K562 (cell line): Measurements from ENCODE around the gene KIF15. TPM values are rescaled to one million over a fixed set of nuclear protein-coding genes. Genes with fewer than 3 reads are reported as not detected.

Source experiments
- ATAC-seq: fragments of 200-7000 bp; cut with Tn5 transposase; 3 replicates; pipeline ENCODE4 v1.9.1; 2020; ENCODE audit warnings: moderate library complexity
- BruUV-seq: library from RNA; stranded (reverse); fragments of 400-500 nt; replicated peaks from 2 replicates; lab custom pipeline; 2021; lab: Mats Ljungman, UMichigan
- CTCF ChIA-PET: fragments of 300-600 bp; formaldehyde crosslinking; extraction: SDS; loops from one replicate; lab custom pipeline; 2021; ENCODE audit warnings: low intra/inter-chr PET ratio; lab: Yijun Ruan, JAX
- POLR2A ChIA-PET: fragments of 300-600, 350-650 bp; sonication (Branson Sonifier 250); formaldehyde crosslinking; extraction: SDS; loops from one replicate; lab custom pipeline; 2021; ENCODE audit warnings: antibody characterized with exemption, inconsistent platforms; lab: Yijun Ruan, JAX
- DNase-seq, 4 experiments: peaks; one replicate each; pipeline versions ENCODE4 v3.0.0 to v3.0.0-alpha.2; 2011 to 2018; ENCODE audit warnings: low spot score in 3 of 4, mixed read lengths in 3 of 4; ENCODE audit errors: extremely low read depth in 1 of 4
- FAIRE-seq: peaks from 2 replicates; lab custom pipeline; 2011; peaks lifted over from hg19 to GRCh38; lab: Jason Lieb, UNC
- H2AFZ ChIP-seq: 2 replicates; pipeline ENCODE4 v1.6.0; 2011; ENCODE audit warnings: low read depth, low read length, control low read depth, inconsistent platforms
- H3K27ac ChIP-seq: fragments of 200-600 bp; 3 replicates; pipeline ENCODE4 v1.8.0; 2011; ENCODE audit warnings: low read depth, mild to moderate bottlenecking, control low read depth, inconsistent platforms, low read length, moderate library complexity, mixed read lengths; ENCODE audit errors: extremely low read depth
- H3K27me3 ChIP-seq, 2 experiments: fragments of 300-600 bp in 1 of 2; 2 replicates in 1 of 2; 3 replicates in 1 of 2; pipeline versions ENCODE4 v1.6.0 to v1.8.0; 2011; ENCODE audit warnings: inconsistent platforms in 2 of 2, low read length in 2 of 2, mild to moderate bottlenecking in 1 of 2, mixed read lengths in 1 of 2, moderate library complexity in 1 of 2; ENCODE audit not compliant: control insufficient read depth in 2 of 2, insufficient read depth in 2 of 2
- H3K36me3 ChIP-seq: fragments of 300-600 bp; 3 replicates; pipeline ENCODE4 v1.8.0; 2011; ENCODE audit warnings: mild to moderate bottlenecking, low read length, inconsistent platforms; ENCODE audit not compliant: control insufficient read depth, insufficient read depth
- H3K4me1 ChIP-seq, 2 experiments: fragments of 200-600 bp in 1 of 2; replicated peaks in 1 of 2; 2 replicates in 1 of 2; 3 replicates in 1 of 2; pipeline versions ENCODE4 v1.5.1 to v1.8.0; 2011; ENCODE audit warnings: inconsistent platforms in 2 of 2, low read length in 2 of 2, mild to moderate bottlenecking in 1 of 2, mixed read lengths in 1 of 2, moderate library complexity in 1 of 2; ENCODE audit not compliant: control insufficient read depth in 2 of 2, insufficient read depth in 2 of 2
- H3K4me2 ChIP-seq: 2 replicates; pipeline ENCODE4 v1.6.1; 2011; ENCODE audit warnings: low read length, control low read depth, inconsistent platforms, mixed read lengths; ENCODE audit not compliant: insufficient read depth
- H3K4me3 ChIP-seq: fragments of 200-600 bp; sonication (generic), shearing (Covaris generic); 2 replicates; pipeline ENCODE4 v1.5.1; 2016; ENCODE audit warnings: control low read depth, inconsistent platforms
- H3K79me2 ChIP-seq: fragments of 200-600 bp; 3 replicates; pipeline ENCODE4 v1.8.0; 2011; ENCODE audit warnings: low read length, inconsistent platforms; ENCODE audit not compliant: control insufficient read depth, insufficient read depth
- H3K9ac ChIP-seq, 2 experiments: 2 replicates each; pipeline versions ENCODE4 v1.6.0 to v1.6.1; 2011; ENCODE audit warnings: low read depth in 2 of 2, low read length in 2 of 2, control low read depth in 1 of 2, inconsistent platforms in 1 of 2, mild to moderate bottlenecking in 1 of 2, mixed read lengths in 1 of 2; ENCODE audit not compliant: insufficient read depth in 1 of 2
- H3K9me1 ChIP-seq: one replicate; pipeline ENCODE4 v1.6.0; 2011; ENCODE audit warnings: inconsistent platforms, mild to moderate bottlenecking, low read length, moderate library complexity; ENCODE audit not compliant: control insufficient read depth, insufficient read depth
- H3K9me3 ChIP-seq: replicated peaks from 2 replicates; pipeline ENCODE4 v1.5.1; 2011; ENCODE audit warnings: low read depth, low read length, inconsistent platforms; ENCODE audit not compliant: control insufficient read depth, insufficient read depth
- H4K20me1 ChIP-seq: replicated peaks from 2 replicates; pipeline ENCODE4 v1.6.1; 2011; ENCODE audit warnings: low read length, inconsistent platforms, mixed read lengths; ENCODE audit not compliant: control insufficient read depth, insufficient read depth
- CREBBP ChIP-seq: IDR thresholded peaks from one replicate; pipeline ENCODE4 v1.6.1; 2012; ENCODE audit warnings: low read depth, mild to moderate bottlenecking, control low read depth, inconsistent platforms, low read length
- EWSR1 ChIP-seq: fragments of 450-650 bp; IDR thresholded peaks from 2 replicates; pipeline ENCODE4 v1.6.1; 2018; ENCODE audit warnings: borderline replicate concordance, mild to moderate bottlenecking, low read depth, moderate library complexity; ENCODE audit not compliant: partially characterized antibody
- NFRKB ChIP-seq: fragments of 450-650 bp; IDR thresholded peaks from 2 replicates; pipeline ENCODE4 v1.6.1; 2016; ENCODE audit warnings: low read depth
- ZBTB7A ChIP-seq: IDR thresholded peaks from 2 replicates; pipeline ENCODE4 v1.6.1; 2011; ENCODE audit warnings: low read depth, mild to moderate bottlenecking, low read length, moderate library complexity, borderline replicate concordance; ENCODE audit not compliant: control insufficient read depth
- ZNF507 ChIP-seq: conservative IDR thresholded peaks from 2 replicates; pipeline ENCODE4 v1.6.1; 2017; ENCODE audit warnings: missing genetic modification characterization, missing compliant biosample characterization
- WGBS: fragments of 100-300 bp; shearing (Covaris generic); methylation state at CpG from one replicate; pipeline ENCODE4 v1.1.6; 2016; ENCODE audit warnings: low coverage, mixed read lengths; ENCODE audit not compliant: insufficient coverage; ENCODE audit errors: missing lambda C conversion rate; 5-methylcytosine and 5-hydroxymethylcytosine counted together
- in situ Hi-C: fragments of 300-500 bp; cut with MboI; formaldehyde crosslinking; loops from 4 replicates; pipeline ENCODE4 v1.15.0; 2018; ENCODE audit warnings: inconsistent platforms, mixed read lengths
- intact Hi-C: fragments of 100-400 bp; cut with micrococcal nuclease; formaldehyde crosslinking; loops from 2 replicates; pipeline ENCODE4 v1.14.2; 2022
- polyA plus RNA-seq, 8 experiments: library from polyadenylated mRNA; depleted of rRNA in 4 of 8; stranded (reverse) in 5 of 8; unstranded in 3 of 8; fragments of >200 nt; fragmentation: Nextera tagmentation in 2 of 8; fragmentation: Illumina TruSeq in 1 of 8; extraction: Ambion mirVana in 2 of 8; extraction: Trizol in 1 of 8; gene quantifications; 2 replicates each; pipeline versions ENCODE4 v1.2.1 to v1.2.3, GENCODE V29; 2011 to 2014; ENCODE audit warnings: inconsistent platforms in 1 of 8, missing spikeins in 1 of 8
- total RNA-seq, 7 experiments: library from RNA; depleted of rRNA in 6 of 7; stranded (reverse); fragments of >200 nt in 6 of 7; fragmentation: Illumina TruSeq in 2 of 7; extraction: Trizol in 2 of 7; gene quantifications; 2 replicates each; pipeline versions ENCODE4 v1.2.1 to v1.2.3, GENCODE V29; 2011 to 2021; ENCODE audit warnings: low replicate concordance in 1 of 7
- TF ChIP-seq, protein P1 (sequence below), 2 experiments: fragments of 450-650 bp in 1 of 2; sonication (generic) in 1 of 2; formaldehyde crosslinking; conservative IDR thresholded peaks; 2 replicates each; pipeline versions ENCODE4 v1.4.0 to v1.8.1; 2020 to 2022; ENCODE audit warnings: mild to moderate bottlenecking in 1 of 2, missing genetic modification reagents in 1 of 2
- TF ChIP-seq, protein P2 (sequence below): fragments of 450-650 bp; IDR thresholded peaks from 2 replicates; pipeline ENCODE4 v1.6.1; 2016; ENCODE audit warnings: low read depth, mild to moderate bottlenecking, moderate library complexity
- TF ChIP-seq, protein P3 (sequence below): fragments of 250-450 bp; sonication (Bioruptor Pico); IDR thresholded peaks from 2 replicates; pipeline ENCODE4 v1.4.0; 2020
- TF ChIP-seq, protein P4 (sequence below): fragments of 450-650 bp; formaldehyde crosslinking; IDR thresholded peaks from 2 replicates; pipeline ENCODE4 v1.4.0; 2020; ENCODE audit warnings: mild to moderate bottlenecking, moderate library complexity

Gene KIF15
- total and polyA plus RNA-seq, 9 of the 15 experiments (the other 6 are each of a cell fraction or from before 2014, with no cell fraction given) = 9.0 to 45.9 (median 26.0) TPM

DNA sequence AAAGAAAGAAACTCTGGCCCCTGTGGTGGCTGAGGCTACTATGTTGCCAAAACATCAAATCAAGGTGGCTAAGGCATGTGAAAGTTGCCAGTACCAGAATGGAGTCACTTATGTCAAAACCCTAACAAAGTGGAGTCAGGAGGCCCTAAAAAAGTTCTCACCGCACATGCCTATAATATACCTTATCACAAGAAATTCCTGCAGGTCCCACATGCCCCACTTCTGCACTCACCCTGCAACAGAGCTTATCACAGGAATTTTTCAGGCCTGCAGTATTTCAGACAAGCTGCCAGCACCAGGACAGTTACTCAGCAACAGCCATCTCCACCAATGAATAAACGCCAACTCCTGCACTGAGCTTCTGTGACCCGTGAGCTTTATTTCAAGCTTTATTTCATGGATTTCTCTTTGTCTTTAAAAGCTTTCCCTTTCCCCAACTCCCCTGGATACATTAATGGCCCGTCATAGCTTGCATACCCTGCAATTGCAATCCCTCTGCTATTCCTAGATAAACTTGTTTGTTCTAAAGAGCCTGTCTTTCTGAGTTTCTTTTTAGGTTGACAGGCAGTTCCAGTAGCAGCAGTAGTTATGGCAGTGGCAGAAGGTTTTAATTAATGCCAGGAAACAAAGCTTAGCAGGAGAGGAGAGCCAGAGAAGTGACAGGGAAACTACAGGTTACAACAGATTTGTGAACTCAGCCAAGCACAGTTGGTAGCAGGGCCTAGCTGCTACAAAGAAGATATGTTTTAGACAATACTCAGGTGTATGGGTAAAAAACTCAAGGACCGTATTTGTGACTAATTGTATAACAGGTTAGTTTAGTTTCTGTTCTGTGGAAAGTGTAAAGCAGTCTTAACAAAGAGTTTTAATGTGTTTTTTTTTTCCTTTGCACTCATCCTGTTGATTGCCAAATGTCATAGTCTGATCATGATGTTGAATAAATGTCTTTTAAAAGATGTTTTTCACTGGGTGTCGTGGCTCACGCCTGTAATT lies 84.2 kb downstream of the KIF15 start:
- Histone ChIP-seq H4K20me1 (no peaks in the 10 kb centered on the region), H3K9me1 (no peaks in the 10 kb centered on the region), H3K4me2 (no peak overlapping the region), H3K27me3 (no peaks in the 10 kb centered on the region), H3K9me3 (no peaks in the 10 kb centered on the region), H3K36me3 (peaks cover 80% of the 10 kb centered on the region), H3K79me2 (no peaks in the 10 kb centered on the region), H2AFZ (no peak overlapping the region), H3K4me3 (no peak overlapping the region), H3K4me1 (no peaks in the 10 kb centered on the region), H3K9ac (no peak overlapping the region), H3K27ac (no peak overlapping the region)
- intact Hi-C loops = no loop called here
- BruUV-seq = no TSS peak
- ChIA-PET CTCF (no interaction called here), POLR2A (interaction anchor here (0.6 to 1.4 kb wide), 4 partner anchors 9 to 1131 kb away, joined by 3 to 5 read pairs (median 4); no protein-coding TSS in a partner anchor)
- WGBS = 85% methylated on average over 7 of the region's 7 CpGs
- in situ Hi-C loops = no loop called here
- ATAC-seq (no peak), FAIRE-seq (no peak), DNase-seq (no peak)
- TF ChIP-seq ZBTB7A (no peak), NFRKB (no peak), CREBBP (no peak), EWSR1 (no peak), ZNF507 (tag) (no peak)
- TF ChIP-seq, protein P1, sequence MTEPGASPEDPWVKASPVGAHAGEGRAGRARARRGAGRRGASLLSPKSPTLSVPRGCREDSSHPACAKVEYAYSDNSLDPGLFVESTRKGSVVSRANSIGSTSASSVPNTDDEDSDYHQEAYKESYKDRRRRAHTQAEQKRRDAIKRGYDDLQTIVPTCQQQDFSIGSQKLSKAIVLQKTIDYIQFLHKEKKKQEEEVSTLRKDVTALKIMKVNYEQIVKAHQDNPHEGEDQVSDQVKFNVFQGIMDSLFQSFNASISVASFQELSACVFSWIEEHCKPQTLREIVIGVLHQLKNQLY (CRISPR knock-in tag; conservative IDR thresholded peaks at IDR 0.05) = no peak
- TF ChIP-seq, protein P2, sequence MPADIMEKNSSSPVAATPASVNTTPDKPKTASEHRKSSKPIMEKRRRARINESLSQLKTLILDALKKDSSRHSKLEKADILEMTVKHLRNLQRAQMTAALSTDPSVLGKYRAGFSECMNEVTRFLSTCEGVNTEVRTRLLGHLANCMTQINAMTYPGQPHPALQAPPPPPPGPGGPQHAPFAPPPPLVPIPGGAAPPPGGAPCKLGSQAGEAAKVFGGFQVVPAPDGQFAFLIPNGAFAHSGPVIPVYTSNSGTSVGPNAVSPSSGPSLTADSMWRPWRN = no peak
- TF ChIP-seq, protein P3, sequence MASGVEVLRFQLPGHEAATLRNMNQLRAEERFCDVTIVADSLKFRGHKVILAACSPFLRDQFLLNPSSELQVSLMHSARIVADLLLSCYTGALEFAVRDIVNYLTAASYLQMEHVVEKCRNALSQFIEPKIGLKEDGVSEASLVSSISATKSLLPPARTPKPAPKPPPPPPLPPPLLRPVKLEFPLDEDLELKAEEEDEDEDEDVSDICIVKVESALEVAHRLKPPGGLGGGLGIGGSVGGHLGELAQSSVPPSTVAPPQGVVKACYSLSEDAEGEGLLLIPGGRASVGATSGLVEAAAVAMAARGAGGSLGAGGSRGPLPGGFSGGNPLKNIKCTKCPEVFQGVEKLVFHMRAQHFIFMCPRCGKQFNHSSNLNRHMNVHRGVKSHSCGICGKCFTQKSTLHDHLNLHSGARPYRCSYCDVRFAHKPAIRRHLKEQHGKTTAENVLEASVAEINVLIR (CRISPR knock-in tag) = no peak
- TF ChIP-seq, protein P4, sequence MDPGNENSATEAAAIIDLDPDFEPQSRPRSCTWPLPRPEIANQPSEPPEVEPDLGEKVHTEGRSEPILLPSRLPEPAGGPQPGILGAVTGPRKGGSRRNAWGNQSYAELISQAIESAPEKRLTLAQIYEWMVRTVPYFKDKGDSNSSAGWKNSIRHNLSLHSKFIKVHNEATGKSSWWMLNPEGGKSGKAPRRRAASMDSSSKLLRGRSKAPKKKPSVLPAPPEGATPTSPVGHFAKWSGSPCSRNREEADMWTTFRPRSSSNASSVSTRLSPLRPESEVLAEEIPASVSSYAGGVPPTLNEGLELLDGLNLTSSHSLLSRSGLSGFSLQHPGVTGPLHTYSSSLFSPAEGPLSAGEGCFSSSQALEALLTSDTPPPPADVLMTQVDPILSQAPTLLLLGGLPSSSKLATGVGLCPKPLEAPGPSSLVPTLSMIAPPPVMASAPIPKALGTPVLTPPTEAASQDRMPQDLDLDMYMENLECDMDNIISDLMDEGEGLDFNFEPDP (CRISPR knock-in tag) = no peak
